Measurements from ENCODE around the gene ADAMTS12.

The ADAMTS12 gene

DNA sequence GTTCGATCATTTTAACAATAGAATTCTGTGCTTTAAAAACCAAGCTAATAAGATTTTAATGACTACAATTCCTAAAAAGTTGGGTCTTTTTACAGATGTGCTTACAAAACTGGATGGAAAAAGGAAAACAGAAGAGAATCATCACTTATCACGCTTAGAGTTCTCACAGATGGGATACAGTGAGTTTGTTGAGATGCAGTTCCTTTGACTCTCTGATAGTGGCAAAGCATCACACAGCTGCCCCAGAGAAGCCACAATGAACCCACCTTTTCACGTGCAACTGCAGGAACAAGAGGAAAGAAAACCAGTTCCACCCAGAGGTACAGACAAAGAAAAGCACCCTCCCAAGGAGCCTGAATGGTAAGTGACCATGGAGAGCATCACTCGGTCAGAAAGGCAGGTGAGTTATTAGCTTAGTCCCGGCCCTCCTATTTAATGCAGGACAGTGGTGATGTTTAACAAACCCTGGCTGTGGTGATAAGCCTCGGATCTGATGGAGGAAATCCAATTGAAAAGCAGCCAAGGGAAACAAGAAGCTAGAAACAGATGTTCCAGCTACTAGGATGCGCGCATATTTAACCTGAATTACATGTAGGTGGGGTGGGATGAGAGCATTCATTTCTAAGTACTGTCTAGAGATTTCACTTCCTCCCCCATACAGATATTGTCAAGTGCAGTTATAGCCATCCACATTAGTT is 283.3 kb downstream of the ADAMTS12 start:
- no peak for DNase-seq (ENCODE audit: insufficient read length, low spot score)
- FAIRE-seq: no peak

DNA sequence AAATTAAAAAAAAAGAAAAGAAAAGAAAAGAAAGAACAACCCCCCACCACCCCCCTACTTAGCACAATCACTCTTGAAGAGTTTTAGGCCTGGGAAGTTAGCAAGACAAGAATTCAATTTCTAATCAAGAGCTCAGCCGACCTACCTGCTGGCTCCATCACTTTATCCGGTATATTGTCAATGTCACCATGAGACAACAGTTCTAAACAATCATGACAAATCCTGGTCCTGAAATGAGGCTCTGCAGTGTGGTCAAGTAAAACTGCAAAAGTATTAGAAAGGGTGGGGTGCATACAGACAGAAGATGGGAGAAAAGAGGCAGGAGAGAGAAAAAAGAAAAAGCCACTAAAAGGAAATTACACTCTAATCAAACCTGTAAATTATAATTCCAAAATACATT is 287.3 kb downstream of the ADAMTS12 start:
- FAIRE-seq: no peak

DNA sequence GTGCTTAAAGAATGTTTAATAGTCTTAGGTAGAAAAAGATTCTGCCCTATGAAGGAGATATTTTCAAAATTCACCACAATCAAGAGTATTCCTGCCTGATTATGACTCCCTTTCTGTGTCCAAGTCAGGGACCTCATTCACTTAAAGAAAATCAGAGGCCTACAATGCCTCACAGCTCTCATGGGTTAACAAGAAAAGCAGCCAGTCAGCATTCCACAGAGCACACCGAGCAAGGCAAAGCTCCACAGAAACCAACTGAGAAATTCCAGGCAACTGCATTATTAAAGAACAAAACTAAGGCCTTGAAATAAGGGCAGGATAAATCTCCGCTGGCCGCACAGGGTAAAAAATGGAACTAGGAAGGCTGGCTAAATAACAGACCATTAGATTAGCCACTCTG is 289.9 kb downstream of the ADAMTS12 start:
- FAIRE-seq (no peak), DNase-seq (ENCODE audit: insufficient read length, low spot score) (no peak)

More for the DNA sequence above, 287.3 kb downstream of the ADAMTS12 start:
- DNase-seq (ENCODE audit: insufficient read length, low spot score): no peak

DNA sequence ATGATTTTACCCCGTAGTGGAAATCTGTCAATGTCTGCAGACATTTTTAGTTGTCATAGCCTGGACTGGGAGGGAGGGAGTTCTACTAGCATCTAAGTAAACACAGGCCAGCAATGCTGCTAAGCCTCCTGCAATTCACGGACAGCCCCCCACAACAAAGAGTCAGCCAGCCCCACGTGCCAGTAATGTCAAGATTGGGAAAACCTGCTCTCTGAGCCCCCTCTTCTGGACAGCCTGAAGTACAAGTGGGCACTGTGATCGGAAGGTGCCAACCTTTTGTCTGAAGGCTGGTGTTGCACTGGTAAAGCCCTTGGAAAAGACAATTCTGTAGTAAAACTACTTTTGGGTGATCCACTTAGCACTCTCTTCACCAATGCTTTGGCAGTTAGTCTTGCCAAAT is 296.5 kb downstream of the ADAMTS12 start:
- no peak for DNase-seq (ENCODE audit: insufficient read length, low spot score)
- no peak for FAIRE-seq

DNA sequence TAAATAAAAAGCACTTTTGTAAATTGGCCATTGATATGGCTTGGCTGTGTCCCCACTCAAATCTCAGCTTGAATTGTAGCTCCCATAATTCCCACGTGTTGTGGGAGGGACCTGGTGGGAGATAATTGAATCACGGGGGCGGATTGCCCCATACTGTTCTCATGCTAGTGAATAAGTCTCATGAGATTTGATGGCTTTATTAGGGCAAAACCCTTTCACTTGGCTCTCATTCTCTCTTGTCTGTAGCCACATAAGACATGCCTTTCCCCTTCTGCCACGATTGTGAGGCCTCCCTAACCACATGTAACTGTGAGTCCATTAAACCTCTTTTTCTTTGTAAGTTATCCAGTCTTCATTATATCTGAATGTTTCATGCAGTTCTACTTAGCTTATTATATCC is 297.8 kb downstream of the ADAMTS12 start:
- DNase-seq (ENCODE audit: insufficient read length, low spot score) (no peak), FAIRE-seq (no peak)

DNA sequence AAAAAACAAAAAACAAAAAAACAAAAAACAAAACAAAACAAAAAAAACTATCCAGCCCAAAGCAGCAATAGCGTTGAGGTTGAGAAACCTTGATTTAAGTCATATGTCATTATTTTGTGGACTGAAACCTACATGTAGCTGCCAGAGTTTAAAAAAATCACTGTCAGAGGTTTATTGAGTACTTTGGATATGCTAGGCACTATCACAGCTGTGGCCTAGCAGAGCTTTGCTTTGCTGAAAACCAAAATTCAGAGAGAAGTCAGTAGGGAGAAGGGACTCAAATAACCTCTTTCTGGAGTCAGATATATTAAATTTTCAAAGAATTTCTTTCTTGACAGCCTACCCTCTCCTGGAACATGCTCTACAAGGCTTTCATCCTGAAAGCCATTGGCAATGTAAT is 299.5 kb downstream of the ADAMTS12 start:
- DNase-seq (ENCODE audit: insufficient read length, low spot score) (no peak), FAIRE-seq (no peak)

DNA sequence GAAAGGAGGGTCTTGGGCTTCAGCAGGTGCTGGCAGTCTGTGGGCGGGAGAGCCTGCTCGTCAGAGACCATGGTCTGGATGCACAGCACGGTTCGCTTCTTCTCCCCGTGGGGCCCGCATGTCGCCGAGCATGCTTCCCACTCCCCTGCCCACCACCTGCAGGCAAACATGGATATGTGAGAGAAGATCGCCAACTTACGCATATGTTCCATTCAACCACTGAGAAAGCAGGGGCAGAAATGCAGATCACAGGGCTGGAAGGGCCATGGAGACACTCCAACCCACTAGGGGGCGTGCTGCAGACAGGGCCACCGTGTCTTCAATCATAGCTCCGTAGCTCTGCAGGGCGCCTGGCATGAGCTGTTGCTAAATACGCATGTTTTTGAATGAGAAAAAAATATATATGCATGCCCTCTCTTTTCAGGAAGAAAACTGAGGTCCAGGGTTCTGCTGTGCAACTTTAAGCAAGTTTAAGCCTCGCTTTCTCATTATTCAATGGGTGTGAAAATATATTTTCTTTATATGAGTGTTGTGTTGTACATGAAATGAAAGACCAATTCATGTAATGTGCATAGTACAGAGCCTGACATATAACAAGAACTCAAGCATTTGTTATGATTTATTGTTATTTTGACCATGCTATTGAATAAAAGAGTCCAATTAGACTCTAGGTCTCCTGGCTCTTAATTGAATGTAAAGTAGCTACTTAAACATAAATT is 303.0 kb downstream of the ADAMTS12 start:
- FAIRE-seq (no peak), DNase-seq (ENCODE audit: insufficient read length, low spot score) (peak; percentile 13)

DNA sequence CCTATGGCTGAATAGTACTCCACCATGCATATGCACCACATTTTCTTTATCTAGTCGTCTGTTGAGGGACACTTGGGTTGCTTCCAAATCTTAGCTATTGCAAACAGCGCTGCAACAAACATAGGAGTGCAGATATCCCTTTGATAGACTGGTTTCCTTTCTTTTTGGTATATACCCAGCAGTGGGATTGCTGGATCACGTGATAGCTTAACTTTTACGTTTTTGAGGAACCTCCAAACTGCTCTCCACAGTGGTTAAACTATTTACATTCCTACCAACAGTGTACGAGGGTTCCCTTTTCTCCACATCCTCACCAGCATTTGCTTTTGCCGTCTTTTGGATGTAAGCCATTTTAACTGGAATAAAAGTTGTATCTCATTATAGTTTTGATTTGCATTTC is 308.5 kb downstream of the ADAMTS12 start:
- DNase-seq (ENCODE audit: insufficient read length, low spot score) (no peak), FAIRE-seq (no peak)

DNA sequence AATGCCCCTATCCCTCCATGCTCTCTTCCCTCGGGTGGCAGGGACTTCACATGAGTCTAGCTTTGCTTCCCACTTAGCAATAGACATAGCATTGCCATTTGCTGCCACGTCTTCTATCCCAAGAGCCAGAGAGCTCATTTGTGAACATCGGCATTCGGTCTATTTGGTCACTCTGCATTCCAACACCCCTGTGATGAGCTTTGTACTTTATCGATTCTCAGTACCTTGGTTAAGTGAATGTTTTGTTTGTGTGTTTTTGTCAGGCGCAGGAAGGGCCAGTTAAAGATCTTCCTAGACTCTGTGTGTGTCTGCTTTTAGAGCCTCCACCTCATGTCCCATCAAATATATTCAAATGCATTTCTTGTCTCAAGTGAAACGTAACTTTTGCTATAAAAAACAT is 309.4 kb downstream of the ADAMTS12 start:
- no peak for DNase-seq (ENCODE audit: insufficient read length, low spot score)
- FAIRE-seq: no peak

DNA sequence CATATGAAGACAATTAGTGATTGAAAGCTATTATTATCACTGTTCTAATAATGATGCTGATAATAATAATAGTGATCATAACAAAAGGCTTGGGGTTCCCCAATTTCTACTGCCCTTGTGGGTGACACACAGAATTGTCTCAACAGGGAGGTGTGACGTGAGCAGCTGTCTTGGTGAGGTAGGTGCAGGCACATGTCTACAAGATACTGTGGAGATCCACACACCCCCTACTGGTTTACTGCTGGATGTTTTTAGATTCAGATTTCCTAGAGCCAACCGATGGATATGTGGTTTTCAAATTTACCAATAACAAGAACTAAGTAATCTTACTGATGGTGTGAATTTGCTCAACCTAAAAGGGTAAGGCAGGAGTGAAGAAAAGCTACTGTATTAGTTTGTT is 312.0 kb downstream of the ADAMTS12 start:
- no peak for DNase-seq (ENCODE audit: insufficient read length, low spot score)
- no peak for FAIRE-seq

DNA sequence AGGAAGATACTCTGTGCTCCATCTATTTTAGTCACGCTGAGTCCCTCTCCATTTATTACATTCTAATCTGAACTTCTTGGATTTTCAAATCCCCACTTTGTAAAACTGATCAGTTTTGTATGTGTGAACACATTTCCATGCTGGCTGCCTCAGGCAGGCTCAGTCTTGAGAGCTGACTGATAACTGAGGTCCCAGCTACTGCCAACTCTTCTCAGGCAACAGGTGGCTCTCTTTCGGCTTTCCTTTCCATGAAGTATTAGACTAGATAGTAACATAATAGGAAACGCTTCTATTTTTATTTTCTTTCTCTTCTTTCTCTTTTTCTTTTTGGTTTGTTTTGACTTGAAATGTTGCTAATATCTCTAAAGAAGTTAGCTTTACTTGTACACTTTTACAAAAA is 312.6 kb downstream of the ADAMTS12 start:
- FAIRE-seq (no peak), DNase-seq (ENCODE audit: insufficient read length, low spot score) (no peak)

DNA sequence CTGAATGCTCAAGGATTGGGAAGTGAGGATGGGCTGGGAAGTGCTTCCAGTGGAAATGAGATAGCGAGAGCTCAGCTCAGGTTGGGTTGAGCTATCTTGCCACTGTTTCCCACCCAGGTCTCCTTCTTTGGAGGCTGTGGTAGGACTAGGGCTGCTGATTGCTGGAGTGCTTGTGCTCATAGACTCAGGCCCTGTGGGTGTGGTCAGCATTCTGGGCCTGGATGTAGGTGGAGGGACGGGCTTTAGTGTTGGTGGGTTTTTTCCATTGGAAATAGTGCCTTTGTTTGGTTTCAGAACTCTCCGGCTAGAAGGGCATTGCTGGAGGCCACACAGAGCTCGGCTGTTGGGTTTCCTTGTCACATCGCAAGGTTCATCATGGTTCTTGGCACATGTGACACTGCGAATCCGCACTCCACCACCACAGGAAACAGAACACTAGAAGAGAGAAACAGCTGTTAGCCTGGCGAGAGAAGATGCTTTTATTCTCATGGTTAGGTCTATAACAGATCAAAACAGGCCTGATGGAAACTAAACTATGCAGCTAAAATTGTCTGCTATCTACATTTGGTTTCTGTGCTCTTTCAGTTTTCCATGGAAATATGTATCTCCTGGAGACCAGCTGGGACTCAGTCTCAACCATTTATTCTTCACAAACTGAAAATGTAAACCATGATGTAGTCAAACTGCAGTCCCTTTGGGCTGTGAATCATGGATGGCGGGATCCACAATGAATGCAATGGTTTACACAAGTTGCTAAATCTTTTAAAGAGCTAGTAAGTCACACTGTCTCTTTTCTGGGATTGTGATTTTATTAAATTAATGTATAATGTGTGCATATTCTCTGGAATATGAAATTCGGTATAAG is 314.8 kb downstream of the ADAMTS12 start:
- FAIRE-seq (no peak), DNase-seq (ENCODE audit: insufficient read length, low spot score) (no peak)

DNA sequence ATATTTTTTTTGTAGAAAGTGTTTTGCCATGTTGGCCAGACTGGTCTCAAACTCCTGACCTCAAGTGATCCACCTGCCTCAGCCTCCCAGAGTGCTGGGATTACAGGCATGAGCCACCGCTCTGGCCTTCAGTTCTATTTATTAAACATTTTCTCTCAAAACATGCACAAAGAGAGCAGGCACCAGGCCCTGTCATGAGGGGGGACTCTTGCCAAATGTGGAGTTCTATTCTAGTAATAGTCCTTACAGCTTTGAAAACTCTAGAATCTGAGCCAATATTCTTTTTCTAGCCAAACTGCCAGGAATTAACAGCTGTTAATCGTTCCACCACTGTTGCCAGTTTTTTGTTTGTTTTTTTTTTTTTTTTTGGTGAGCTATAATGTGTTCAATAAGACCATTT is 326.5 kb downstream of the ADAMTS12 start:
- no peak for FAIRE-seq
- no peak for DNase-seq (ENCODE audit: insufficient read length, low spot score)

DNA sequence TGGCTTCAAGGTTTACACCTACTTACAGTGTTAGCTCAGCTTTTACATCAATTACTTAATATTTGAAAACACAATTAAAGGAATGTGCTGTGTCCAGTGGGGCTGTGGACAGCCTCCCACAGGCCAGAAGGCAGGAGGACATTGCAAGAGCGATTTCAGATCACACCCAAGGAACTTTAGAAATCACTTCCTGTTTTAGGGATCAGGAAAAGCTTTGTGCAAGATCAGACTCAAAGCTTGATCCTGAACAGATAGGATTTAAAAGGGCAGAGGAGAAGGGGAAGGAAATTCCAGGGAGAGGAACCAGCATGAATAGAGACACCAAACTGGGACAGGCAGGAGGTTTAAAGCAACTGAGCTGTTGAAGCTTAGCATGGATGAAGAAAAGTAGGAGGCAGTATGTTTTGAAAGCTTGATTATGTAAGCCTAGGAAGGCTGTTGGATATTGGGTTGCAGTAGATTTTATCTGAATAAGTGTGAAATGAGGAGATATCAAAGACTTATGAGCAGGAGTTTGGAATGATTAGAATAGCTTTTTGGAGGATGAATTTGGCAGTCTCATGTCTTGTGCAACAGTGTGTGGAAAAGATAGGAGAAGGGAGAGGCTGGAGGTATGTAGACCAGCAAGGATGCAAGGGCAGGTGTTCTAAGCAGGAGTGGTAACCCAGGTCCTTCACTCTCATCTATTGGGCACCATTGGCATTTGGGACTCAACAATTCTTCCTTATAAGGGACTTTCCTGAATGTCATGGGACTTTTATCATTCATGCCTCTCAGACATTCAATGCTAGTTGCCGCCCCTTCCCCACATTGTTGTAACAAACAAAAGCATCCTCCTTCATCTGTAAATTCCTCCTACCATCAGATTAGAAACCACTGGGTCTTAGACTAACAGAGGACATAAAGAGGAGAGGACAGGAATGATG is 327.5 kb downstream of the ADAMTS12 start:
- FAIRE-seq (no peak), DNase-seq (ENCODE audit: insufficient read length, low spot score) (no peak)

DNA sequence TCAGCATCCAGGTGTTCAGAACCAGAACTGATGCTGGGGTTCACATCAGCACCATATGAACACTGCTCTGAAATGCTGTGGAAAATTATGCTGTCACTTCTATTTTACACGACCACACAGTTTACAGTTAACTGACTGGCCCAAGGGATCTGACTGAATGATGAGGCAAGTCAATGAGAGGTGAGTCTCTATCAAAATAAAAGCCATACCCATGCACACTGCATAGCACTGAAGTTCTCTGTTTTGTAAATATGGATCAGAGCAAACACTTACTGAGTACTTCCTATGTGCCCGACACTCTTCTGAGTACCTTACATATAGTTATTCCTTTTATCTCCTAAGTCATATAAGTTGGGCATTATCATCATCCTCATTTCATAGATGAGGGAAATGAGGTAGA is 328.3 kb downstream of the ADAMTS12 start:
- FAIRE-seq: no peak
- no peak for DNase-seq (ENCODE audit: insufficient read length, low spot score)

DNA sequence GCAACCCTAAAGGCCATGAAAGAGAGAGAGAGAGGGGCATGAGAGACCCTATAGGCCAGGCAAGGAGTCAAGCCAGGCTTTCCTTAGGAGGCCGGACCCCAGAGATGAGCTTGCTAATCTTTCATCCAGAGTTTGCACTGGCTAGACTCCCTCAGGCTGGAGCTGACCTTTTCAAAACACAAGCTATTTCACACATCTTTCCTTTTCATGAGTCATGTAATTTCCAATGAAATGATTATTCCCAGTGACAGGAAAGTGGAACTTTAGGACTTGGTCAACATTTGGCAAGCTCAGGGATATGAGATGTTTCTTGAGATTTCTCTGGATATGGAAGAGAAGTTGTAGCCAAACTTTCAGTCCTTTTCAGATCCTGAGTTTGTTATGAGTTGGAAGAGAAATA is 333.3 kb downstream of the ADAMTS12 start:
- no peak for FAIRE-seq
- no peak for DNase-seq (ENCODE audit: insufficient read length, low spot score)

DNA sequence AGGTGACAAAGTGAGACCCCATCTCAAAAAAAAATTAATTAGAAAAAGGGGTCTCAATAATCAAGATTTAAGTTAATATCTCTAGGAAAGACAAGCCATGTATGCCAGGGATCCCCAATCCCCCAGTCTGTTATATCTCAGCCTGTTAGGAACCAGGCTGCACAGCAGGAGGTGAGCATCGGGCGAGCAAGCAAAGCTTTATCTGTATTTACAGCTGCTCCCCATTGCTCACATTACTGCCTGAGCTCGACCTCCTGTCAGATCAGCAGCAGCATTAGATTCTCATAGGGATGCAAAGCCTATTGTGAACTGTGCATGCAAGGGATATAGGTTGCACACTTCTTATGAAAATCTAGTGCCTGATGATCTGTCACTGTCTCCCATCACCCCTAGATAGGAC is 334.2 kb downstream of the ADAMTS12 start:
- FAIRE-seq (no peak), DNase-seq (ENCODE audit: insufficient read length, low spot score) (no peak)

DNA sequence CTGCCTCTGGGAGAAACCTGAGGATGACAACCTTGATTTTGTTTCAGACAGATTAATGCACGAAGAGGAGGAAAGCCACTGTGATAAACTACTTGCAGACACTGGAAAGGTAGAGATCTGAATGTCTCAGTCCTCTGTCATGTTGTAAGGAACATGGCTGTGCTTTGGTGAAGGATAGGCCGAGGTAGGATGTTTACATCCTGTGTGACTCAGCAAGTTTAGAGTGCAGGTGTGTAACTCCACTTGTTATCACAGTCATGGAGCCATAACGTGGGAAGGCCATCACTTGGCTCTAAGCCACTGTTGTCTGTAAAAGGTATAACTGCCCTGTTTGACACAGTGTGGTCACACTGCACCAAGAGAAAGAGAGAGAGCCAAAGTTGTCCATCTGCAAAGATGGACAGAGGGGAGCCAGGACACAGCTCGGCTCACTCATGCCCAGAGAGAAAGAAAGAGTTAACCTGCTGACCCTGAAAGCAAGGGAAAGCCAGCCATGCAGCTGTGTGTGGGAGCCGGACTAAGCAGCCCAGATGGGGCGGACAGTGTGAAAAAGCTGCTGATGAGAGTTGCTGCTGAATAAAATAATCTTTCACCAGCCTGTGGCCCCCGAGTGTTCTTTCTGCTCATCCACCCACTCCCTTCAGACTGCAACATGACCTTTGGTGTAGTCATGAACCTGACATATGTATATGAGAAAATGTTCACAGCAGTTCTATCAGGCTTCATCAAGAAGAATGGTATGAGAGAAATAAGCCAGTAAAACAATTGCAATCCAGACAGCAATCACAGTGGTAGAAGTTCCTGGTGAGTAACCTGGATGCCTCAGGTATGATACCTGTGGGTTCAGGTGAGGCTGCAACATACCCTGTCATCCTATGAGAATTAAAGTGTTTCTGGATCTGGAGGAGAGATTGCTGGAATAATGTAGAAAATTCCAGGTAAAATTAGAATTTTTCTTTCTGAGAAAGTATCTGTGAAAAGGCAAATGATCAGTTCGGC is 335.2 kb downstream of the ADAMTS12 start:
- FAIRE-seq (no peak), DNase-seq (ENCODE audit: insufficient read length, low spot score) (no peak)

DNA sequence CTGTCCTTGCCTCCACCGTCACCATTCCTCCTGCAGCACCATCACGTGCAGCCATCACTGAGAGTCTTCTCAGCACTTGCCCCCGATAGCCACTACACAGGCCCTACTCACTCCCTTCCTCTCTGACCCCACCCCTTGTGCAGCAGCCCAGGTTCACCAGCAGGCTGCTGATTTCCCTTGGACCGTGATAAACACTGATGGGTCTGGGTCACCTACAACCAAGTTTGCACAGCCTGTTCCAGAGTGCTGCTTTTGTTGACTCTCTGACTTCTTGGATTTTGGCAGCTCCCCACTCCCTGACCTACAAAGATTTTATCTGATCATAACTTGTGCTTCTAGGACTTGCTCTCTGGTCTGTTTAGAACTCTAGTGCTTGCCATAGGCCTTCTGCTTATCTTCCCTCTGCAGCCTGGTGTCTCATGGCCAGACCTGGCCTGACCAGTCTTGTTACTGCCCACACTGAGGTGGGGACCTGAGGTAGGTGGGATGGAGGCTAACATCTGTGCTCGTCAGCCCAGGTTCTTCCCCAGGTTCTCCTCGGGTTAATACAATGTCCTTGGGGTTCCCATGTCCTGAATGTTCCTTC is 341.7 kb downstream of the ADAMTS12 start:
- no peak for FAIRE-seq
- no peak for DNase-seq (ENCODE audit: insufficient read length, low spot score)

Measured in GM19239 (cell line).